NCI-H1436 (cell line): ENCODE results near the gene TRABD2A.

Experiments used
- DNase-seq: peaks from one replicate; lab custom pipeline; 2025; lab: John Stamatoyannopoulos, UW

The TRABD2A gene

DNA sequence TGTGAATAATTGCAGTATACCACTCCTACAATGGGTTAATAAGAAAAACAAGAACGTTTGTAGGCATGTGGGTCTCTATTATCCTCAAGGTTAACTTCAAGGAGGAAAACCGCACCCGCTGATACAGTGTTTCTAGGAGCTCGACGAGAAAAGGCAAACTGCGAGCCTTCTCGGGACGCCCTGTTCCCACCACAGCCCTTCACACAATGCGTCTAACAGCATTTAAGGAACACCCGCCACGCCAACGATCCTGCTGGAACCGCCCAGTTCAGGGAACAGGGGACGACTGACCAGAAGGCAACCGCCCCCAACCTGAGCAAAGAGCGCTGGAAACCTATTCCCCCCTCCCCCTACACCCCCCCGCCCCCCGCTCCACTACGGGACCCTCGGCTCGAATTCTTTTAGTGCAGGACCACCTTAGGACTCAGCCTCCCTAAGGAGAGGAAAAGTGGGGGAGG lies 23.9 kb upstream of the TRABD2A start:
- no peak for DNase-seq

DNA sequence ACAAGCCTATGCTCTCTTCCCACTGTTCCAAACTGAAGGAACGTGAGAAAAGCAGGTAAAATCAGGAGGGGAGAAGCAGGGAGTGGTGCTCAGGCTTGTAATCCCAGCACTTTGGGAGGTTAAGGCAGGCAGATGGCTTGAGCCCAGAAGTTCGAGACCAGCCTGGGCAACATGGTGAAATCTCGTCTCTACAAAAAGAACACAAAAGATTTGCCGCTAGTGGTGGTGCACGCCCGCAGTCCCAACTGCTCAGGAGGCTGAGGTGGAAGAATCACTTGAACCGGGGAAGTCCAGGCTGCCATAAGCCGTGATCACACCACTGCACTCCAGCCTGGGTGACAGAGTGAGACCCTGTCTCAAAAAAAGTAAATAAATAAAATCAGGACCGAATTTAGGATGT lies 23.3 kb upstream of the TRABD2A start:
- no peak for DNase-seq

DNA sequence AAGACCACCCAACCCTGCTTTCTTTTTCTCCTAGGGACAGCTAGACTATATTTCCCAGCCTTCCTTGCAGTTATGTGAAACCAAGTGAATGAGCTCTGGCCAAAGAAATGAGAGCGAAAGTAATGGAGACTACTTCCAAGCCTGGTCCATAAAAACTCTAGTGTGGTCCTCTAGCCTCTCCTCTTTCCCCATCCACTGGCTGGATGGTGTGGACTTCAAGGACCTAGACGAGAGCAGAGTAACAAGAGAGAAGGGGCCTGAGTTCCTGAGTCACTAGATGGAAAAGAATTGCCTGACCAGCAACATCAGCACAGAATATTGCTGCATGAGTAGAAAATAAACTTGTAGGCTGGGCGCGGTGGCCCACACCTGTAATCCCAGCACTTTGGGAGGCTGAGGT lies 21.6 kb upstream of the TRABD2A start:
- DNase-seq = no peak

DNA sequence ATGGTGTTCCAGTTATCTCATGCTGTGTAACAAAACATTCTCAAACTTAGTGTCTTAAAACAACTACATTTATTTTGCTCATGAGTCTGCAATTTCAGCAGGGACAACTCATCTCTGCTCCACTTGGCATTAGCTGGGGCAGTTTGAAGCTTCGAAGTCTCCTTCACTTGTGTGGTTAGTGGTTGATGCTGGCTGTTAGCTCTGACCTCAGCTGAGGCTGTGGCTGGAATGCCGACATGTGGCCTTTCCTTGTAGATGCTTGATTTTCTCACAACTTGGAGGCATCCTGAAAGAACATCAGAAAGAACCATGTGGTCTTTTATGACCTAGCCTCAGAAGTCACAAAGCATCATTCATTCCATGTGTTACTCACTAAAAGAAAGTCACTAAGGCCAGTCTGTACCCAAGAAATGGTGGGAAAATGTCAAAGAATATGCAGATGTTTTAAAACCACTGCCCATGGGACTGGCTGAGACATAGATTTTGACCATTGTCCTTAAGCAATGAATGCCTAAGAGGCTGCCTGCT lies 20.8 kb upstream of the TRABD2A start:
- DNase-seq = no peak

DNA sequence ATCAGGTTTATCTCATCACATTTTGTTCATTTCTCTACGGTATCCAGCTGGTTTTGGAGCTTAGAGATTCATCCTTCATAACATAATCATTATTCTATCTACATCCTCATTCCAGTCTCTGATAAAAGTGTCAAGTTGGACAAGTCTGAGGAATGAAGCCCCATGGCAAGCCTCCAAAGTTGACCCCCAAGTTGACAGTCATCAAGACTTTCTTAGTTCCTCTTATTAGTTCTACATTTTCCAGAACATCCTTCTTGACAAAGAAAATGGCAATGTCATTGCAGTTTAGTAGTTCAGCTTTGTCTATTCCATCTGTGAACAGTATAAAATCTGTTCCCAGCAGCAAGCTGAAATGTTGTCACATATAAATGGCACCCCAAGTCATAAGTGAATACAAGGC lies 20.1 kb upstream of the TRABD2A start:
- DNase-seq = no peak

DNA sequence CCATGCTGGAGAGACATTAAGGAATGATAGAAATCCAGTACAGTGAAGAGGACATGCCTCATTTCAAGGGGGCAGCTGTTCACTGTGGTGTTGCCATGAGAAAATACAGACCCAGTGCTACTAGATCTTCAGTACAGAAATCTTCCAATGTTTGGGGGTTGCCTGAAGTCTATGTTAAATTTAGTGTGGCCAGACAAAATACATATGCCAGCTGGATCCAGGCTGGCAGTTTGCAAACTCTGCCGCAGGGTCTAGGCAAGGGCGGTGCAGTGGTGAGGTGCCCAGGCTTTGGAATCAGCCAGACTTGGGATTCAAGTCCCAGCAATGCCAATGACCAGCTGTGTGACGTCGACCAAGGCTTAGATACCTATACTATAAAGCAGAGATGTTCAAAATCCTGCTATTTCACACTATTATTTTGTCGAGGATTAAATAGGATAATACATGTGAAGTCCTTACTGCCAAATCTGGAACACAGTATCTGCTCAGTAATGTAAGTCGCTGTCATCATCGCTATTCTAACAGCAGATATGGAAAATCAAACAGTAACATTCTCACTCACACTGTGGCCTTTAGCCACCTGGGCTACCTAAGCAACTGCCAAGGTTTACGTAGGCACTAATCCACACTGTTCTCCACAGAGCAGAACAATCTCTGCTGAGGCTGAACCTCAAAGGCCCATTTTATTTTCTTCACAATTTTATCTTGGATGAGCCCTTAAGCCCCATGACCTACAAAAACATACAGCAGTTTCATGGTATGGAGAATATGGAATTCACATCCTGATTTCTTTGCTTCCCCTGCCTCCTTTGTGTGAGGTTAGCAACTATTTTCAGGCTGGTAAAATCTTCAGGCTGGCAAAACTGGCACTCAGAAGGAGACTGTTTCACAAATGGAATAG lies 18.7 kb upstream of the TRABD2A start:
- no peak for DNase-seq

DNA sequence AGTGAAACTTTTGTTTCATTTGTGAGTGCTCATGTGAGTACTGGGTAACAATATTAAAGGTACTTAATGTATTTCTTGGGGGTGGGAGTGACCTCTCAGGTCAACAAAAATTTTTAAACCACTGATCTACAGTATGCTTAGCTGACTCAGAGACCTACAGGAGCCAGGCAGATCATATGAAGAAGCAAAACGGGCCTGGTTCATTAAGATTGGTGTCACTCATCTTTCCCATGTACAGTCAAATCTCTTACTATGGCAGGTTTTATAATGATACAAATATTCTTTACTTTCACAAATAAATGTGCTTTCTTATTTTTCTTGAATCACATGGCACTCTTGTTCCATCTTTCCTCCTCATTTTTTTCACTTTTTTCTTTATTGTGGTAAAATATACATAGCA lies 16.9 kb upstream of the TRABD2A start:
- DNase-seq = no peak

DNA sequence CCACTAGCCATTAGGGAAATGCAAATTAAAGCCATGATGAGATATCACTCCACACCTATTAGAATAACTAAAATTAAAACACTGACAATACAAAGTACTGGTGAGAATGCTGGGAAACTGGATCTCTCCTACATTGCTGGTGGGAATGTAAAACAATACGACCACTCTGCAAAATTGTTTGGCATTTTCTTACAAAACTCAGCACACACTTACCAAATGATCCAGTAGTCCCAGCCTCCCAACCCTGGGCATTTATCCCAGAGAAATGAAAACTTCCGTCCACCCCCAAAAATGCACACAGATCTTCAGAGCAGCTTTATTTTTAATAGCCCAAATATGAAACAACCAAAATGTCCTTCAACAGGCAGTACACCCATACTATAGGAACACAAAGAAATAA lies 15.7 kb upstream of the TRABD2A start:
- DNase-seq = no peak

DNA sequence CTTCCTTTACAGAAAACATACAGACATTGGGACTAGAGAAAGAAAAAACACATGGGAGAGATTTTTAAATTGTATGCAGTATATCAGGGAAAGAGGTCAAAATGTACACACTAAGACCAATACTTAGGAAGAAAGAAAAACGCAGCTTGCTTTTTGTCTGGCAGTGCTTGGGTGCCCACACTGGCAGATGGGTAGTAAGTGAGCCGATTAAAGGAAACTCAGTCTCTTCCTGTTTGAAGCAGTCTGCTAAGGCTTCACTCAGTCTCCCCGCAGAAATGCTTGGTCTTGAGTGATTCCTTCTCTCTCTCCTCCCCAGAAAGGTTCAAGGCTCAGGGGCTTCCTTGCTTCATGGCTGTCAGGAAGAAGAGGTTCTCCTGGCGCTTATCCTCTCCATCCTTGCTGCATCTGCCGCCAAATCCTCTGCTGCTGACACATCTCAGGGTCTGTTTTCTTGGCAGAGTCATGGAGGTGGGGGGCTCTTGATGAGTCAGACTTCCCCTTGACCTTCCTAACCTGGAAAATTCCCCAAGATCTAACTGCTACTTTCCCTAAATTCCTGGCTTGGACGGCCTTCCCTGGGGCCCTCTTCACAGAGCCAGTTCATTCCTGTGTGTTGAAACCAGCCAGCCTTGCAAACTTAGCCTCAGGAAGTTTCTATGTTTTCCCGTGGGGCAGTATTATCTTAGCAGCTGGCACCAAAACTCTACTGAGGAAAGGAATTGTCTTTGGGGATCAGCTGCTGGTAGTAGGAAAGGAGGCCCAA lies 14.1 kb upstream of the TRABD2A start:
- no peak for DNase-seq

DNA sequence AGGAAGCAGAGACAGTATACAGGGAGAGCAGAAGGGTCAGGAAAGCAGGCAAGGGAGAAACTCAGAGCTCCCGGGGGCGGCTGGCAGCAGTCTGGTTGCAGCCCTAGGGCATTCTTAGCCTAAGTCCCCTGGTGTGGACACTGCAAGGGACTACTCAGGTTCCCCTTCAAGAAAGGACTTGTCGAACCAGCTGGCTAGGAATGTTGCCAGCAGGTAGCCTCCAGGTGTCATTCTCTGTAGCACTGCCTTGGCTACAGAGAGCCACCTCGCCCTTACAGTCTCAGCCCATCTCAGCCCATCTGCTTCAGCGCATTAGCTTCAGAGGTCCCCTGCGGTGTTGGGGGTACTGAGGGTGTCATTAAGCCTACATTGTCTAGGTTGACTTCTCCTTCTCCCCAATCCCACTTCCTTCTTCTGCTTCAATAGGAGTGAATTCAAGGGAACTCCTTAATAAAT lies 13.3 kb upstream of the TRABD2A start:
- DNase-seq = no peak

DNA sequence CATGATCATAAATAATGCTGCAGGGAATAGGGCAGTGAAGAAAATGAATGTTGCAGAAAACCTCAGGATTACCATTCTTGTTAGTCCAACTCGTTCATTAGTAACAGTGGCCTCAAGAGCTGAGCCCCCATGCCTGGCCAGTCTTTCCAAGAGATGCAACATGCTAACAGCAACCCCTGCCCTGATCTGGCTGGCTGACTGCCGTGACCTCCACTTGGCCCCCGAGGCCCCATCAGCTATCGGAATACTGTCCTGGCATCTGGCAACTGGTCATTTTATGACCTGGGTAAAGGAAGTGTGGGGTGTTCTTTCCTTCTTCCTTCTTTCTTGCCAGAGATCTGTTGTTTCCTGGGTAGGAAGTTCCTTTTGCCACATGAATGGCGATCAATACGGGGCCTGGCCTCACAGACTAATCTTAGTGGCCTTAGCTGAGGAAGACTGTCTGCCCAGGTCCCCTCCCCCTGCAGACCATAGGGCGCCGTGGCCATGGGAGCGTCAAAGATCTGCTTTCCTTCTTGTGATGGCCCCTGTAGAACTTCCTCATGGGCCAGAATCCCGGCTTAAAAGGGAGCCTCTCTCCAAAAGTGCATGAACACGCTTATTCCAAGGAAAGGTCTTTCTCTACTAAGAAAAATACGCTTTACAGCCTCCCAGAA lies 10.6 kb upstream of the TRABD2A start:
- DNase-seq = no peak

DNA sequence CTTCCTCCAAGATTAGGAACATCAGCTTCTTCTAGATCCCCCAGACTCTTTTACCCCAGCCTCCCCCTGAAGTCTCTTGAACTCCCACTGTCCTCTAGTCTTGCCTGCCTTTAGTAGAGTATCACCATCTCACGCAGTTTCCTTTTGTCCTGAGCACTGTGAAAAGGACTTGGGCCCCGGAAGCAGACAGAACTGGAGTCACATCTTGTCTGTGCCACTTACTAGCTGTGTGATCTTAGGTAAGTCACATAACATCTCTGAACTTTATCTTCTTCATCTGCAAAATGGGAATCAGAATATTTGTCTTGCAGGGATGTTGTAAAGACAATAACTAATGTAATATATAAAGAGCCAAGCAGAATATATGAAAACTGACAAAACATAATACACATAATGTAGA lies 8.4 kb upstream of the TRABD2A start:
- no peak for DNase-seq

DNA sequence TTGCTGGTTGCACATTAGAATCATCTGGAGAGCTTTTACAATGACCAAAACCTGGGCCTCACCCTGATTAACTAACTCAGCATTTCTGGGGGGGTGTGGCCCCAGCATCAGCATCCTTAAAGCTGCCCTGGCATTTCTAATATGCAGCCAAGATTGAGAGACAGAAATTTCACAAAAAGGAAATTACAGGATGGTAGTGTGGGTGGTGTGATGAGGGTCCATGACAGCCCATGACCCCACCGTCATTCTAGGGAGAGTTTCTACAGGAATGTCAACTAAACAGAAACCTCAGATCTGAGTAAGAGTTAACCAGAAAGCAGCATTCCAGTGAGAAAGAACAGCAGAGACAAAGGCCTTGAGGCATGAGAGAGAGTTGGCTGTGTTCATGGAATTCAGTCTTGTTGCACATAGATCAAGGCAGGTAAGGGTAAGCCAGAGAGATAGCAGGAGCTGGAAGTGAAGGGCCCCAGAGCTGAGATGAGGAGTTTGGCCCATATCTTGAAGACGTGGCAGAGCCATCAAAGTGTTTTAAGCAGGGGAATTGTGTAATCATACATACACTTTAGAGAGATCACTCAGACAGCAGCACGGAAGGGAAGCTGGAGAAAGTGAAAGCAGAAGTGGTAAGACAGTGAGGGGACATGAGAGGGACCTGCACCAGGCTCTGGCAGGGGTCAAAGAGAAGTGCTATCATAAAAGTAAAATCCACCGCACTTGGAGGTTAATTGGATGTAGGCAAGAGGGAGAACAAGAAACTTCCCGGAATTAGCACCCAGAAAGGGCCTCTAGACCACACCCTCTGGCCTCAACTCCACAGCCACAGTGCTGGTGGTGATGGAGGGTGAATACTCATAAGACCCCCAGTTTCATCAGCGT lies 7.8 kb upstream of the TRABD2A start:
- DNase-seq = no peak

DNA sequence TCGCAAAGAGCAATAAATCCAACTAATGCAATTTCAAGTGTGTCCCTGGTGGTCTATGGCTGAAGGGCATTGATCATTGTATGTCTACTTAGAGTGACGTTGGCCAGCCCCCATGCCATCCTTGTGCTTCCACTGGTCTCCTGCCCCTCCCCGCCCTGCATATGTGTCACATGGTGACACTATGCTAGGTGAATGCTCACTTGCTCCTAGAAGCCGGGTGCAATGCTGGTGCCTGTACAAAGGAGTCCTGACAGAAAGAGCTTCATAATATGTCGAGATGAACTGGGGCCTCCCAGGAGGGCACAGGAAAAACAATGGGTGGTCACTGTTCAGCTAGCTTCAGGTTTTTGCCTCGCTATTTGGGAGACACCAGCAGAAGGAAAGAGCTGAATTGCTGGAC lies 5.9 kb upstream of the TRABD2A start:
- no peak for DNase-seq

DNA sequence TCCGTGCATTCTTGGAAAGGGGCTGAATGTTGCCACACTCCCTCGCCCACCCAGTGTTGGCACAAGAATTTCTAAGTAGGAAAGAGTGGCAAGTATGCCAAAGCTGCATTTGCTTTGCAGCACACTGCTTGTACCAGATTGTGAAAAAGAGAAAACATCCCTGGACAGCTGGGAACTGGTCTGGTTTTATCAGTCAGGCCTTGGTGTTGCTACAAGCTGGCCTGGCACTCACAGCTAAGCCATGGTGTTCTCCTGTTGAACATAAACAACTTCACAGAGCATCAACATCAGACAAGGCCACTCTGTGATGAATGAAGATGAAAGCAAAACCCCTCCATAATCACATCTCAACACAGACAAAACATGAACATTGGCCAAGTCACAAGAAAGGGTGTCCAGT lies 4.2 kb upstream of the TRABD2A start:
- DNase-seq = no peak

DNA sequence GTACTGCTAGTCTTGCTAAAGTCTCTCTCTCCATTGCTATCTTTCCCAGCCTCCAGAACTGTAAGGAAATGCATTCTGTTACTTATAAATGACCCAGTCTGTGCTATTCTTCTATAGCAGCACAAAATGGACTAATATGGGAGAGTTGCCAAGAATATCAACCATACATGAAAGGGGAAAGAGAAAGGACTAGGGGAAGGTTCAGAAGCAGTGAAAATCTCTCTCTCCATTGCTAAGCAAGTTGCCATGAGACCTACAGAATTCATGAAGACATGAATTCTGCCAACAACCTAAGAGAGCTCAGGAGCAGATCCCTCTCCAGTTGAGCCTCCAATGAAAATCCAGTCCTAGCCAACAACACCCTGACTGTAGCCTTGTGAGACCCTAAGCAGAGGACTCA lies 3.6 kb upstream of the TRABD2A start:
- DNase-seq = no peak

DNA sequence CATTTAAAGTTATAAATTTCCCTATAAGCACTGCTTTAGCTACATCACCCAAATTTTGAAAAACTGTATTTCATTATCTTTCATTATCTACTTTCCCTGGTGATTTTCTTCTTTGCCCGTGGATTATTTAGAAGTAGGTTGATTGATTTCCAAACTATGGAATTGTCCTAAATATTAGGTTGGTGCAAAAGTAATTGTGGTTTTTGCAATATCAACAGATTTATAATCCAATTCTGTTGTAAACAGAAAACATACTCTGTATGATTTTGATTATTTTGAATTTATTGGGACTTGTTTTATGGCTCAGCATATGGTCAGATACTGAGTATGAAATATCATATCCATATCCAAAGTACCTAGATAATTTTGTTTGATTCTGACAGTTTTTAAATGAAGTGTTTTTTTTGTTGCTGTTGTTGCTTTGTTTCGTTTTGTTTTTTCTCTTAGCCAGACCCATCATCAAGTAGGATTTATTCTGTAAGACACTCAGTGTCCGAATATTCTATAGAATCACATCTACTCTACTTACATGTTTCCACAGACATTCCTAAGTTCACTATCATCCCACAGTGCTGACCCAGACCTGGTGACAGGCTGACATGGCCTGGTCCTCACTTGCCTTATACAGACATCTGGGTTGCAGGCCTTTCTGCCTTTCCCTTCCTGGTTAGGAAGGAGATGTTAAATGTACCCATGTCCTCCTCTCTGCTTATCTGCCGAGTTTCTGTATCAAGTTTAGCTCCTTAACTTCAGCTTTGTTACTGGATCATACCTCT lies 2.1 kb upstream of the TRABD2A start:
- DNase-seq = no peak

DNA sequence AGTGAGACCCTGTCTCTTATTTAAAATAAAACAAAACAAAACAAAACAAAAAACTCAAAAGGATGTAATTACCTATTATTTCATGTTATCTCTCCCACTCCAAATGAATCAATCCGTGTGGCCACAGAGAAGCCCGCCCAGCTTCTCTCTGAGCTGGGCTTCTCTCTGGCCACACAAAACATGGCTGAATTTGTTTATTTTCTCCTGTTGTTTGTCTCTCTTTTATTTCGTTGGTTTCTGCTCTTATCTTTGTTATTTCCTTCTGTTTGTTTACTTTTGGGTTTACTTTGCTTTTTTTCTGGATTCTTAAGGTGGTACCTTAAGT lies 1.5 kb upstream of the TRABD2A start:
- DNase-seq = no peak

DNA sequence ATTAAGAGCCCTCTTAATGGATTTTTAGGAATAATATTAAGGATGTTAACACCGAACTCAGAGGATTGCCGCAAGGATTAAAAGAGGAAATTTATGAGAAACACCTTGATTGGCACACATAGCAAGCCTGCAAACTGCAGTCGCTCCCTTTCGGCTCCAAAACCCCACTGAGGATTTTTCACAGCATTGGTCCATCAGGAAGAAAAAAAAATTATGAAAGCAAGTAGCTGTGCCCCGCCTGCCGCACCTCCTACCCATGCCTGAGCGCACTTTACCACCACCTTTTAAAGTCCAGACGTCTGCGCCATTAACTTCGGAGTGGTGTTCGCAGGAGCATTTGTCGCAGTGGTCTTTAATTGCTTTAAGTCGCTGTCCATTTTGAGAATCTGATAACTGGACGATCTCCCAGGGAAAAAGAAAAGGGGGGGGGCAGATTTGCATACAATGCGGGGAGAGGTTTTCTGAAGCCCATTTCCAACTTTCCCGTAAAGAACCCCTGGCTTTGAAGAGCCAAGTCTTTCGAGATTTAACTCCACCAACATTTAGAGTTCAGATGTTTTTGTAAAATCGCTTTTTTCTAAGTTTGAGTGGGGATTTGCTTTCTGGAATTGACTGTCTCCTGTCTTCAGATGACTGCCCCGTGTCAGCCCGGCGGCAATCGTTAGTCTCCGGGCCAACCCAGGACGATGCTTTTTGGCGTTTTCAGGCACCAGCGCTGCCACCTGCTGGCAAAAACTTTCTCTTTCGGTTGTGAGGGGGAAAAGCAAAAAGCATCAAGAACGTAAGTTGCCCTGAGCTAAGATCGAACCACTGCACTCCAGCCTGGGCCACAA lies 913 bp upstream of the TRABD2A start:
- peak; percentile 26 for DNase-seq

DNA sequence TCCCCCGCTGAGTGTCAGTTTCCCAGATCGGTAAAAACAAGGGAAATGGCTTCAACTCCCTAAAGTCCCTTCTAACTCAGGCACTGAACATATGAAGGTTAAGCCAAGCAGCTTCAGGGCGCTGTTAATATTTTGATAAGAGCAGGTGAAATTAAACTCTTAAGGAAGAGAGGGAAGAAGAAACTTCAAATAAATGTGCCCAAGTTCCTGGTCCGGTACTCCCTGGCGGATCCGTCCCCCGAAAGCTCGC lies 564 bp downstream of the TRABD2A start:
- no peak for DNase-seq
